Right lobe of liver (tissue), 6 donors: ENCODE results near the gene RELN. TPM values are rescaled to one million over a fixed set of nuclear protein-coding genes. Genes with fewer than 3 reads are reported as not detected.

Source experiments
- ATAC-seq, 4 donors: fragments of 200-7000 bp; cut with Tn5 transposase; one replicate each; pipeline ENCODE4 v1.9.1; 2020; ENCODE audit warnings: mild to moderate bottlenecking in 4 of 4, moderate library complexity in 4 of 4
- DNase-seq, 3 donors: peaks; one replicate each; pipeline ENCODE4 v3.0.0-alpha.2; 2020
- H3K27ac ChIP-seq, 3 donors: fragments of 200-600 bp; one replicate each; pipeline ENCODE4 v1.8.0; 2022
- H3K27me3 ChIP-seq, 2 donors: fragments of 200-600 bp; one replicate each; pipeline ENCODE4 v1.8.0; 2022
- H3K36me3 ChIP-seq, 4 donors: fragments of 200-600 bp; sonication (generic) in 1 of 4; one replicate each; pipeline versions ENCODE4 v1.5.1 to v1.8.0; 2017 to 2022; ENCODE audit warnings: control low read depth in 1 of 4
- H3K4me1 ChIP-seq, 4 donors: fragments of 200-600 bp; sonication (generic) in 1 of 4; one replicate each; pipeline versions ENCODE4 v1.5.1 to v1.8.0; 2017 to 2022; ENCODE audit warnings: control low read depth in 1 of 4
- H3K4me3 ChIP-seq, 3 donors: fragments of 200-600 bp; one replicate each; pipeline ENCODE4 v1.8.0; 2022
- H3K9me3 ChIP-seq, 4 donors: fragments of 200-600 bp; sonication (generic) in 1 of 4; one replicate each; pipeline versions ENCODE4 v1.5.1 to v1.8.0; 2017 to 2022; ENCODE audit warnings: control low read depth in 1 of 4
- CTCF ChIP-seq, 4 donors: fragments of 200-600 bp in 3 of 4; fragments of 450-650 bp in 1 of 4; IDR thresholded peaks; one replicate each; pipeline versions ENCODE4 v1.5.1 to v1.8.0; 2016 to 2022; ENCODE audit warnings: antibody characterized with exemption in 4 of 4, mild to moderate bottlenecking in 2 of 4
- POLR2A ChIP-seq: fragments of 450-650 bp; IDR thresholded peaks from one replicate; pipeline ENCODE4 v1.6.1; 2017; ENCODE audit warnings: antibody characterized with exemption, mild to moderate bottlenecking
- WGBS: methylation state at CpG from one replicate; pipeline ENCODE4 v1.1.6; 2018; ENCODE audit warnings: low coverage, low lambda C conversion rate; ENCODE audit not compliant: insufficient coverage; ENCODE audit errors: missing lambda C conversion rate; 5-methylcytosine and 5-hydroxymethylcytosine counted together
- intact Hi-C, 2 donors: fragments of 100-400 bp; cut with DNase I; formaldehyde crosslinking; loops; one replicate each; pipeline versions ENCODE4 v1.11.2 to v1.14.1; 2022
- total RNA-seq, 6 experiments: library from RNA; depleted of rRNA in 2 of 6; stranded (reverse); fragments of >200 nt in 2 of 6; fragmentation: NEBNext Ultra II Directional in 3 of 6; extraction: Animal tissue kit (Norgen Biotek cat#: 25700) in 3 of 6; gene quantifications; one replicate each; pipeline versions ENCODE4 v1.1.0 to v1.2.4, GENCODE V29; 2016 to 2023
- donor health status: DM: no; HTN: yes; CAD: no.
- donor health status: DM: no; HTN: no; CAD: no.
- donor health status: DM: no; HTN: no; CAD: no.
- donor health status: DM: no; HTN: yes; CAD: no.
- donor health status: DM: no; HTN: yes; CAD: no.

The RELN gene
- total RNA-seq, 6 experiments from 2014 or later = 11.9 to 35.7 (median 18.9) TPM

- intact Hi-C loops = no loop called here
- ATAC-seq (no peak), DNase-seq (no peak)
- TF ChIP-seq POLR2A (no peak), CTCF (IDR thresholded peaks at IDR 0.05) (no peak)
- Histone ChIP-seq H3K9me3 (no peaks in the 10 kb centered on the region), H3K4me1 (no peaks in the 10 kb centered on the region), H3K36me3 (no peaks in the 10 kb centered on the region), H3K27me3 (no peaks in the 10 kb centered on the region), H3K4me3 (no peak overlapping the region), H3K27ac (no peak overlapping the region)
- WGBS = 58% methylated on average over 3 of the region's 3 CpGs
Observed at GRCh38 chr7:103877565-103877964, 111.9 kb downstream of the RELN start.

- Histone ChIP-seq H3K27ac (no peak overlapping the region), H3K27me3 (no peaks in the 10 kb centered on the region), H3K4me1 (no peaks in the 10 kb centered on the region), H3K36me3 (no peaks in the 10 kb centered on the region), H3K4me3 (no peak overlapping the region), H3K9me3 (no peaks in the 10 kb centered on the region)
- DNase-seq (no peak), ATAC-seq (no peak)
- TF ChIP-seq CTCF (IDR thresholded peaks at IDR 0.05) (no peak), POLR2A (no peak)
- intact Hi-C loops = no loop called here
Observed at GRCh38 chr7:103875718-103876117, 113.7 kb downstream of the RELN start.

- intact Hi-C loops = no loop called here
- 60% methylated on average over 2 of the region's 2 CpGs for WGBS
Observed at GRCh38 chr7:103871473-103871872, 118.0 kb downstream of the RELN start.

GRCh38 chr7:103870664-103871063, 118.8 kb downstream of the RELN start:
- no peaks in the 10 kb centered on the region for H3K9me3 ChIP-seq
- DNase-seq (no peak), ATAC-seq (no peak)
- 42% methylated on average over 2 of the region's 3 CpGs for WGBS
- intact Hi-C loops = no loop called here
- H3K27ac ChIP-seq = no peak overlapping the region
- H3K27me3 ChIP-seq = no peaks in the 10 kb centered on the region
- H3K4me3 ChIP-seq = no peak overlapping the region
- H3K36me3 ChIP-seq = no peaks in the 10 kb centered on the region
- H3K4me1 ChIP-seq = peaks cover 0 to 6% (median 2%) of the 10 kb centered on the region in 4 donors
- no peak for TF ChIP-seq POLR2A
- TF ChIP-seq CTCF (IDR thresholded peaks at IDR 0.05) = no peak

More at GRCh38 chr7:103871473-103871872, 118.0 kb downstream of the RELN start:
- Histone ChIP-seq H3K9me3 (no peaks in the 10 kb centered on the region), H3K4me1 (peaks cover 0 to 6% (median 1%) of the 10 kb centered on the region in 4 donors), H3K27me3 (no peaks in the 10 kb centered on the region), H3K36me3 (no peaks in the 10 kb centered on the region), H3K27ac (no peak overlapping the region), H3K4me3 (no peak overlapping the region)
- no peak for DNase-seq
- ATAC-seq = no peak
- no peak for TF ChIP-seq POLR2A

GRCh38 chr7:103867874-103868273, 121.6 kb downstream of the RELN start:
- peaks cover 0 to 6% (median 2%) of the 10 kb centered on the region in 4 donors for H3K4me1 ChIP-seq
- H3K36me3 ChIP-seq = no peaks in the 10 kb centered on the region
- no peak for DNase-seq
- H3K27me3 ChIP-seq = no peaks in the 10 kb centered on the region
- WGBS = 78% methylated on average over 2 of the region's 2 CpGs
- intact Hi-C loops = no loop called here
- ATAC-seq = no peak
- no peak for TF ChIP-seq CTCF (IDR thresholded peaks at IDR 0.05)
- no peak for TF ChIP-seq POLR2A
- no peaks in the 10 kb centered on the region for H3K9me3 ChIP-seq
- H3K4me3 ChIP-seq = no peak overlapping the region
- H3K27ac ChIP-seq = no peak overlapping the region
